ENCODE data around the gene PLA2G2D.

PLA2G2D gene, protein sequence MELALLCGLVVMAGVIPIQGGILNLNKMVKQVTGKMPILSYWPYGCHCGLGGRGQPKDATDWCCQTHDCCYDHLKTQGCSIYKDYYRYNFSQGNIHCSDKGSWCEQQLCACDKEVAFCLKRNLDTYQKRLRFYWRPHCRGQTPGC

GRCh38 chr1:20119347-20119746 is at the start of gene PLA2G2D:
TSS of gene PLA2G2D (minus strand) at chr1:20119536. CDS start at chr1:20119498, 38 bp downstream.
- no peak for DNase-seq

- DNase-seq: no peak
Measured at GRCh38 chr1:20168564-20169491, 49.5 kb upstream of the PLA2G2D start.

DNA sequence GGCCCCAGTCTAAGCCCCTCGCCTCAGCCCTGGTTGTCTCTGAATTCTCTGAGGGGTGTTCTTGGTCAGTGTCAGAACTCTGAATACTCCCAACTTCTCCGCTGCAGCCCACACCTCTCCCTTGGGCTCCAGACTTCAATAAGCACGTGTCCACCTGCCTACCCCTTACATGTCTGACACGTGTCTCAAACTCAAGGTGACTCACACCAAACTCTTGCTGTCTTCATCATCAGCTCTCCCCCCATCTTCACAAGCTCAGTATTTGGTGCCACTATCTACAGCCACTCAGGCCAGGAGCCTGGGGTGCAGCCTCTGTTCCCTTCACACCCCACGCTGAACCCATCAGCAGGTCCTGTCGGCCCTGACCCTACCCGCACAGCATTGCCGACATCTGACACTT is 47.8 kb upstream of the PLA2G2D start:
- no peak for DNase-seq

DNA sequence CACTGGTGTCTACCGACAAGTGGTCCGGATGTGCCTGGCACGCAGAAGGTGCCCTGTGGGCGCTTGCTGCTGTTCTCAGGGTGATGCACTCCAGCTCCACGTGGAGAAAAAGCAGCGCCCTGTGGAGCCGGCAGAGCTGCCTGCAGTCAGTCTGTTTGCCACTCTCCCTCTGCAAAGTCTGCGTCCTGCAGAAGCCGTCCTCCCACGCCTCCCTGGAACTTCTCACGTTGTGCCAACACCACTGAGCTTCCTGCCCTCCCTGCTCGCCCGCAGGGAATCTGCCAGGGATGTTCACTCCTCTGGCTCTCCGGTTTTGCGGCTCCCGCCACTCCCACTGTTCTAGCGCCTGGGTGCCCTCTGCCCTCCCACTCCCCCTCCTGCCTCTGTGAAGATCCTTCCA is 46.7 kb upstream of the PLA2G2D start:
- no peak for DNase-seq

DNA sequence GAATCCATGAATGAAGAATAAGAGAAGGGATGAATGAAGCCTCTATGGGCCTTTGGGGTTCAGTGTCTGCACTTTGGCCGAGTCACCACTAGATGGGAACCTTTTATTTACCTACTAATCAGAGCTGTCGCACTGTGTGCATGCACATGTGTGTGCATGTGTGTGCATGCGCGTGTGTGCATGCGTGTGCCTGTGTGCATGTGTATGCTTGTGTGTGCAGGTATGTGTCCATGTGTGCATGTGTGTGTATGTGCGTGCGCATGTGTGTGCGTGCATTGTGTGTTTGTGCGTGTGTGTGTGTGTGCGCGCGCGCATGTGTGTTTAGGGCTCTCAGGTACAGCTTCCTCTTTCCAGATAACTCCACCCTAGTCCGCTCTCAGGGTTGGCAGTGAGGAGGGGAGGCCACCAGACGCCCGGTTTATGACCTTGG is 46.2 kb upstream of the PLA2G2D start:
- DNase-seq: no peak

GRCh38 chr1:20164694-20165202 is 45.4 kb upstream of the PLA2G2D start:
- DNase-seq: no peak

DNA sequence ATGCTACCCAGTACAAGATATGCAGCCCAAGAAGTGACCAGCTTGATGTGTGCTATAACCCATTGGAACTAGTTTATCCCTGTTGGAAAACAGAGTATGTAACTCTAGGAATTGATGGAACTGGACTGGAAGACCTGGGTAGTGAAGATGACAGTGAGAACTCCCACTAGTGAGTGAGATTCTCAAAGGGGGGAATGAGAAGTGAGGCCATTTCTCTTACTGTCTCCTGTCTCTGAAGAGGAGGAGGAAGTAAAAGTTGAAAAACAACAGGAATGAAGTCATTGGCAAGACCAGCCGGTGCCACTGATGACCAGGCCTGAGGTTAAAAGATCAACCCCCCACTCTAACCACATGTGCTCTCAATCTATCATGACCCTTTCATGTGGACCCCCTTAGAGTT is 40.7 kb upstream of the PLA2G2D start:
- DNase-seq: no peak

DNA sequence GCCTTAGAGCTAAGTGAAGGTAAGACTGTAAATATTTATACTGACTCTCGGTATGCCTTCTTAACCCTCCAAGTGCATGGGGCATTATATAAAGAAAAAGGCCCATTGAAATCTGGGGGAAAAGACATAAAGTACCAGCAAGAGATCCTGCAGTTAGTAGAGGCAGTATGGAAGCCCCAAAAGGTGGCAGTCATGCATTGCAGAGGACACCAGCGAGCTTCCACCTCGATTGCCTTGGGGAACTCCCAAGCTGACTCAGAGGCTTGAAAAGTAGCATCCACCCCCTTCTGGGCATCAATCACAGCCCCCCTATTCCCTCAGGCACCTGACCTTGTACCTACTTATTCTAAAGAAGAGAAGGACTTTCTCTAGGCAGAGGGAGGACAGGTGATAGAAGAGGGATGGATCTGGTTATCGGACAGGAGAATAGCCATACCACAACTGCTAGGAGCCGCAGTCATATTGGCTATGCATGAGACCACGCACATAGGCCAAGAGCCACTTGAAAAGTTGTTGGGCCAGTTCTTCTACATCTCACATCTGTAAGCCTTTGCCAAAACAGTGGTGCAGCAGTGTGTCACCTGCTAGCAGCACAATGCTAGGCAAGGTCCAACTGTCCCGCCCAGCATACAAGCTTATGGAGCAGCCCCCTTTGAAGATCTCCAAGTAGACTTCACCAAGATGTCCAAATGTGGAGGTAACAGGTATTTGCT is 39.2 kb upstream of the PLA2G2D start:
- DNase-seq: no peak

GRCh38 chr1:20154301-20154831 is 35.0 kb upstream of the PLA2G2D start:
- DNase-seq: no peak

DNA sequence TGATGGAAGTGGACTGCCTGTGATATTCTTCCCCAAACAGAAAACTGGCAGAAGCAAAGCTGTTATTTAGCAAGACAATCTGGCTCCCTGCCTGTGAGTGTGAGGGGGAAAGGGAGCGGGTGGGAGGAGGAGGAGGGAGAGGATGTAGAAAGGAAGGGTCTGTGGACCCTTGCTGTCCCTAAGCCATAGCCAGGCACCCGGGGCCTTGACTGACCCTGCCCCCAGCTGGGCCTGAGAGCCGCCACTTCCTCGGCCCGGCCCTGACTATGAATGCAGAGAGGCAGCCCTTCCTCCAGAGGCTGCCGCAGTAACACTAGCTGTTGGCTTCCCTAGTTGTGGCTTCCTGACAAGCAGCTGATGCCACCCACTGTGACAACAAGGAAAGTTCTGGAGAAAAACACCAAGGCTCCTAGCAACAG is 33.7 kb upstream of the PLA2G2D start:
- no peak for DNase-seq

GRCh38 chr1:20152599-20152930 is 33.2 kb upstream of the PLA2G2D start:
- DNase-seq: no peak

DNA sequence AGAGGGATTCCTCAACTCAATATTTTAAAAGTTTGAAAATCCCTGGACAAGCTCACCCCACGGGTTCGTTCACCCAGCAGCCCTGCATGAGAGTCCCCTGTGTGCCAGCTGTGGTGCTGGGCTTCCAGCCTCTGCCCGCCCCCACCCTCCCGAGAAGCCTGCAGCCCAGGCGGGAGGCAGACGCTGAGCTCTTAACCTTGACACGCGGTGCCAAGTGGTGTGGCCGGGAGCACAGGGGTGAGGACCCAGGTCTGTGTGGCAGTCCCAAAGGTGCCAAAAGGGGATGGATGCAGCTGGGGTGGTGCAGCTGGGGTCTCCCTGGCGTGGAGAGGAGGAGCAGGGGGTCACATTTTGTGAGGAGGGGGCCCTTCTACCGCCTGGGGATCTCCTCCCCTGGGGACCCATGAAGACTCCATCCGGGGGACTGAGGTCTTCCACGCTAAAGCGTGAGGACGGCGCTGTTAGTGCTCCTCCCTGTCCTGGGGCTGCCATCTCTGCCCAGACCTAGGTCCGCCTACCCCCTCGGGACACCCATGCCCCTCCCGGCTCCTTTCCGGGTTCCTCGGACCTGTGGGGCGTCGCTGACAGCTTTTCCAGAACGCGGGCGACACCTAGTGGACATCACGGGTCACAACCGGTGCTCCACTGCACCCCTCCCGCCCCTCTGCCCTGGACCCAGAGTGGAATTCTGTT is 32.7 kb upstream of the PLA2G2D start:
- DNase-seq: peak; percentile 23

GRCh38 chr1:20150969-20151368 is 31.6 kb upstream of the PLA2G2D start:
- DNase-seq: no peak

DNA sequence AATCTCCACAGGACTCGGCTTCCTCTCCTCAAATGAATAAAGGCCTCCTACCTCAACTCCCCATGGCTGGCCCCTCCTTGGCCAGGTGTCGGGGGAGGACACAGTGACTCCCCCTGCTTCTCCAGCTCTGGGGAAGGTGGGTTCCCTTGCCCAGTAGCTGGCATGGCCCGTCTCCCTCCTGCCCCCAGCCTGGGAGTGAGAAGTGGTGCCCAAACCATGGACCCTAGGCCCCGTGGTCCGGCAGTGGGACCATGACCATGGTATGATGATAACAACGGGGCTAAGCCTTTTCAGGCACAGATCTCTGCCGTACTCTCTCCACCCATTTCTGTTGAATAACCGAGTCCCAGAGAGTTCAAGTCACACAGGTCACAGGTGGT is 31.0 kb upstream of the PLA2G2D start:
- no peak for DNase-seq

- no peak for DNase-seq
Measured at GRCh38 chr1:20149601-20150325, 30.4 kb upstream of the PLA2G2D start.

- no peak for DNase-seq
Measured at GRCh38 chr1:20148571-20149500, 29.5 kb upstream of the PLA2G2D start.

DNA sequence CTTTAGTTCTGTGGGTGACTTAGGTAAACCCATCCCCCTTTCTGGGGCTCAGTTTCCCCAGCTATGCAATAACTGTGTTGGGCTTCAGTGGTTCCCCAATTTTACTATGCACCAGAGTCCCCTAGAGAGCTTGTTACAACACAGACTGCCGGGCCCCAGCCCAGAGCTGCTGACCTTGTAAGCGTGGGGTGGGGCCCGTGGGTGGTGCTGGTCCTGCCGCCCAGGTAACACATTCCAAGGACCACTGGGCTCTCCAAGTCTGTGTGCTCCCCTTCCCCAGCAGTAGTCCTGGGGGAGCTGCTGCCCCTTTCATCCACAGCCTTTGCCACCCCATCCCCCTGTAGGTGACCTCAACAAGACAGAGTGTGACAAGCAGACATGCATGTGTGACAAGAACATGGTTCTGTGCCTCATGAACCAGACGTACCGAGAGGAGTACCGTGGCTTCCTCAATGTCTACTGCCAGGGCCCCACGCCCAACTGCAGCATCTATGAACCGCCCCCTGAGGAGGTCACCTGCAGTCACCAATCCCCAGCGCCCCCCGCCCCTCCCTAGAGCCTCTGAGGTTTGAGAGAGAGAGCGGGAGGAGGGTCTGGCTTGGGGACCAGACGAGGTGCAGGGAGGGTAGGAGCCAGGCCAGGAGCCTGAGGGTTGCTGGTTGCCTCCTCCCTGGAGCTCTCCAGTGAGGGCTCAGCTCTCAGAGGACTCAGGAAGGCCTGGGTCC is 28.7 kb upstream of the PLA2G2D start:
- DNase-seq: no peak

DNA sequence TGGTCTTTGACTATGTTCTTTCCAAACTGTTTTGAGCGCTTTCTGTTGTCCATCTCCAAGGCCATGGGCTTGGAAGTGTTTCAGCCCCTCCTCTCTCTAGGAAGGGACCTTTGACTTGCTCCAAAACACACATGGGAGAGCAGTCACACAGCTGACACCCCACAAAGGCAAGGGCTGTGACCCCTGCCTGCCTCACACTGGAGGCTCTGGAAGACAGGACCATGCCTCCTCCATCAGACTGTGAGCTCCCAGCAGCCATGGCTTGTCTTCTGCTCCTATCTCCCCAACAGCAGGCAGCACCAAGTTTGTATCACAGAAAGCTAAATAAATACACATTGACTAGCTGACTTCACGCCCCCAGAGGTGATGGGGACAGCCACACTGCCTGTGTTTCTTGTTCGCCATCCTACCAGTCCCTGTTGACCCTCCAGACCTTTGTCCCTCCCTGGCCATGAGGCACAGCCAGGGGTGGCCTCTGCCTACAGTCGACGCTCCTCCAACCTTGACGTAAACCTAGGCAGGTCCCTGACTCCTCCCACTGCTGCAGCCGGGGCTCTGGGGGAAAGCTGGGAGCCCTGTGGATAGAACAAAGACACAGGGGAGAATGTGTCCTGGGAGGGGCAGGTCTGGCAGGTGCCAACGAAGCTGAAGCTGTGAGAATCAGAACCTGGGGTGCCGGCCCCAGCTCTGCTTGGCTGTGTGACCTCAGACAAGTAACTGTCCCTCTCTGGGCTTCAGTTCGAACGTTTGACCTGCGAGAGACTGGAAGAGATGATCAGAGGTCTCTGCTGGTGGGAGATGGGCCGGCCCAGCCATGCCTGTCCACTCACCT is 24.6 kb upstream of the PLA2G2D start:
- DNase-seq: no peak

- no peak for DNase-seq
Measured at GRCh38 chr1:20143318-20143717, 24.0 kb upstream of the PLA2G2D start.

Data from NCI-H1048 (cell line).